GM10847 (cell line): ENCODE results near the gene C22orf42.

ENCODE experiments used
- POLR2A ChIP-seq: IDR thresholded peaks from 2 replicates; pipeline ENCODE4 v1.6.1; 2011; ENCODE audit not compliant: insufficient read length; ENCODE audit errors: extremely low read depth

C22orf42 gene, protein sequence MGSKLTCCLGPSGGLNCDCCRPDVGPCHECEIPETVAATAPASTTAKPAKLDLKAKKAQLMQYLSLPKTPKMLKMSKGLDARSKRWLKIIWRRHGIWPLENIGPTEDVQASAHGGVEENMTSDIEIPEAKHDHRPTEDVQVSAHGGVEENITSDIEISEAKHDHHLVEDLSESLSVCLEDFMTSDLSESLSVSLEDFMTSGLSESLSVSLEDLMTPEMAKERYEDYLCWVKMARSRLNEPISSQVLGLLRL

GRCh38 chr22:32158712-32159533 is at the start of gene C22orf42:
Gene C22orf42, minus strand, starts transcription at chr22:32159303. Its CDS starts 88 bp downstream, at chr22:32159215.
- no peak for TF ChIP-seq POLR2A

GRCh38 chr22:32208681-32209080 is 49.6 kb upstream of the C22orf42 start:
- TF ChIP-seq POLR2A: no peak

DNA sequence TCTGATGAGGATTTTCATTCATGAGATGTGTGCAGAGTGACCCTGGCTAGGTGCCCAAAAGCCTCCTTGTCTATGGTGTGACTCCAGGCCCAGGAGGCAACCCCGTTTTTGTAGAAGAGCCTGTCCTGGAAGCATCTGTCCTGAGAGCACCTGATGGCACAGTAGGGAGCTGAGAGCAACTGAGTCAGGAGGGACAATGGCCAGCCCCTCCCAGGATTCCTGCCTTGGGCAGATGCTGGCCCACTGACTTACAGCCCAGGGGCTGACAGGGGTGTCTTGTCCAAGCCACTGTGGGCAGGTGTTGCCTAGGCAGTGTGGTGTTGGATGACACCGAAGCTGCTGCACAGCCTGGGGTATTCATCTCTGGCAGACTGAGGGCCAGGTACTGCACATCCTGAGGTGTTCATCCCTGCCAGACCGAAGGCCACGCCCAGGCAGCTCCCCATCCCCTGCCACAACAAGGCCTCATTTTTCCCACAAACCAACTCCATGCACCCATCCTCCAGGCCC is 48.9 kb upstream of the C22orf42 start:
- no peak for TF ChIP-seq POLR2A

- TF ChIP-seq POLR2A: no peak
Measured at GRCh38 chr22:32206774-32207758, 48.0 kb upstream of the C22orf42 start.

DNA sequence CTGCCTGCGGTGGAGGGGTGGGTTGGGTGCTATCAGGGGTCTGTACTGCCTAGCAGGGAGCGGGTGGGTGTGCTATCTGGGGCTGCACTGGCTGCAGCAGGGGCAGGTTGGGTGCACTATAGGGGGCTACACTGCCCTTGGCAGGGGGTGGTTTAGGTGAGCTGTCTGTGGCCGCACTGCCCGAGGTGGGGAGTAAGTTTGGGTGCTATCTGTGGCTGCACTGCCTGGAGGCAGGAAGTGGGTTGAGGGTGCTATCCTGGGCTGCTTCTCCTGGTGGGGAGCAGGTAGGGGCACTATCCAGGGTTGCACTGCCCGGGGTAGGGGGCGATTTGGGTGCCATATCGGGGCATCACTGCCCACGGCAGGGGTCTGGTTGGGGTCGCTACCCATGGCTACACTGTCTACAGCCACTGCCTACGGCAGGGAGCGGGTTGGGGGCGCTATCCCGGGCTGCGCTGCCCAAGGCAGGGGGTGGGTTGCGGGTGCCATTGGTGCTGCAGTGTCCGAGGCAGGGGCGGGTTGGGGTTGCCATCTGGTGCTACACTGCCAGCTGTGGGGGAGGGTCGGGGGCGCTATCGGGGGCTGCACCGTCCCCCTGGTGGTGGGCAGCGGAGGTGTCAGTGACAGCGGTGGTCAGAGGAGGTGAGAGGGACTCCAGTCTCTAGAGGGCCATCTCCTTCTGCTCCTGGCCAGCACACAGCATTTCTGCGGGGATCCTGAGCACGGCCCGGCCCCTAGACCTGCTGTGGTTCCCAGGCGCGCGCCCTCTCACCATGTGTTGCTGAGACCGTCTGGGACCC is 47.1 kb upstream of the C22orf42 start:
- TF ChIP-seq POLR2A: no peak

DNA sequence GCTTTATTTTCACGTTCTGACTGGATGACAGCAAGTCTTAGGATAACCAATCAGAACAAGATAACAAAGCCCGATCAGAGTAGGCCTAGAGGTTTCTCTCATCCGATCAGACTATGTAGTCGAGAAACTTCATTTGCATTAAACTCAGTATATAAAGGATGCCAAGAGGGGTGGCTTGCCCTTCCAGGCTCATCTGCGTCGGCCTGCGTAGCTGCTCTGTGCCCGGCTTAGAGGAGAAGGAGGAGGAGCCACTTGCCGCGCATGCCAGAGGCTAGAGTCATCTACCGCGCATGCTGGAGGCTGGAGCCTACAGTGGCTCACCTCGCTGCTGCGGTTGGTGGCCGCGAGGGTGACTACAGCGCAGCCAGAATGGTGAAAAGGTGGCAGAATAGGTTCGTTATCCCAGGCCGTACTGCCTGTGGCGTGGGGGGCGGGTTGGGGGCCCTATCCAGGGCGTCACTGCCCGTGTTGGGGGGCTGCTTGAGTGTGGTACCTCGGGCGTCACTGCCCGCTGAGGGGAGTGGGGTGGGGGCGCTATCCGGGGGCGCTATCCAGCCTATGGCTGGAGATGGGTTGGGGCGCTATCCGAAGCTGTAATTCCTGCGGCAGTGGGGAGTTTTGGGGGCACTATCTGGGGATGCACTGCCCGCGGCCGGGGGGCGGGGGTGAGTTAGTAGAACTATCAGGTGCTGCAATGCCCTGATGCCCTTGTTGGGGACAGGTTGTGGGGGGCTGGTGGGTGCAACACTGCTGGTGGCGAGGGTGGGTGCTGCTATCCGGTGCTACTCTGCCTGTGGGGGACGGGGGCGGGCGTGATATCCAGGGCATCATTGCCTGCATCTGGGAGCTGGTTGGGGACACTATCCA is 46.0 kb upstream of the C22orf42 start, which contains the start of gene RFPL2:
RFPL2 (minus strand) TSS at position 218 of the 867 bp plus-strand sequence. CDS start 2,622 bp downstream, outside the sequence.
- TF ChIP-seq POLR2A: no peak

- no peak for TF ChIP-seq POLR2A
Measured at GRCh38 chr22:32204040-32204855, 45.1 kb upstream of the C22orf42 start.

GRCh38 chr22:32203181-32204039 is 44.3 kb upstream of the C22orf42 start:
- no peak for TF ChIP-seq POLR2A

GRCh38 chr22:32202539-32203180 is 43.6 kb upstream of the C22orf42 start:
- TF ChIP-seq POLR2A: no peak

DNA sequence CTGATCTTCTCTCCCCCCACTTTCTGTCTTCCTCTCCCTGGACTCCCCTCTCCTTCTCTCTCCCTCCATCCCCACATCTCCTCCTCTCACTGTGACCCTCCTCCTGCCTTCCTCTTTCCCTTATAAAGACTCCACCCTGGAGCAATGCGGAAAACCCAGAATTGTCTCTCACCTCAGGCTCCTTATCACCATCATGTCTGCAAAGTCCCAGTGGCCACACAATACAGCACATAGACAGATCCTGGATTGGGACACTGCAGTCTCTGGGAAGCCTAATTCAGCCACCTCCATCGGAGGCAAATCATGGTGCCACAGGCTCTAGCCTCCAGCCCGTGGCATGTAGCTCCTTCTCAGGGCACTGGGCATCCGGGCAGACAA is 43.0 kb upstream of the C22orf42 start:
- no peak for TF ChIP-seq POLR2A

GRCh38 chr22:32200752-32201151 is 41.6 kb upstream of the C22orf42 start:
- no peak for TF ChIP-seq POLR2A
